AG04450 (cell line): ENCODE results near the gene CGGBP1. TPM values are rescaled to one million over a fixed set of nuclear protein-coding genes. Genes with fewer than 3 reads are reported as not detected.

ENCODE experiments used
- CTCF ChIA-PET: fragments of 300-600, 350-600 bp; formaldehyde crosslinking; extraction: SDS; loops from one replicate; lab custom pipeline; 2022; ENCODE audit warnings: antibody characterized with exemption, inconsistent platforms; lab: Charles Lee
- POLR2A ChIA-PET: fragments of 350-600 bp; formaldehyde crosslinking; extraction: SDS; loops from one replicate; lab custom pipeline; 2021; ENCODE audit warnings: antibody characterized with exemption, inconsistent platforms; lab: Yijun Ruan, JAX
- DNase-seq: peaks from one replicate; pipeline ENCODE4 v3.0.0-alpha.2; 2011; ENCODE audit warnings: low read depth, low spot score
- H3K27ac ChIP-seq: one replicate; pipeline ENCODE4 v1.5.1; 2012; ENCODE audit warnings: low read depth, low read length, control low read depth
- H3K27me3 ChIP-seq: one replicate; pipeline ENCODE4 v1.6.0; 2012; ENCODE audit warnings: low read length; ENCODE audit not compliant: control insufficient read depth, insufficient read depth
- H3K4me3 ChIP-seq: 2 replicates; pipeline ENCODE4 v1.5.1; 2011; ENCODE audit warnings: mild to moderate bottlenecking, low read depth, low read length, control low read depth
- H3K9me3 ChIP-seq: 2 replicates; pipeline ENCODE4 v1.5.1; 2012; ENCODE audit warnings: low read length; ENCODE audit not compliant: control insufficient read depth, insufficient read depth
- CTCF ChIP-seq: IDR thresholded peaks from 2 replicates; pipeline ENCODE4 v1.5.1; 2011; ENCODE audit warnings: low read depth, low read length, control low read depth, inconsistent platforms
- polyA plus RNA-seq: library from polyadenylated mRNA; depleted of rRNA; stranded (reverse); fragments of >200 nt; gene quantifications from 2 replicates; pipeline ENCODE4 v1.2.3, GENCODE V29; 2011

The CGGBP1 gene
- polyA plus RNA-seq, 1 experiment = 109 TPM

- no peak for TF ChIP-seq CTCF
- Histone ChIP-seq H3K27me3 (no peaks in the 10 kb centered on the region), H3K9me3 (no peaks in the 10 kb centered on the region), H3K27ac (no peak overlapping the region), H3K4me3 (no peak overlapping the region)
- ChIA-PET CTCF (interaction anchor here (1.2 kb wide), 1 partner anchor 37 kb away, joined by 3 read pairs; no protein-coding TSS in a partner anchor), POLR2A (no interaction called here)
- no peak for DNase-seq
These were observed 17.9 kb upstream of the CGGBP1 start for GRCh38 chr3:88076712-88077111.

- peaks cover 6% of the 10 kb centered on the region for H3K9me3 ChIP-seq
- H3K4me3 ChIP-seq = no peak overlapping the region
- H3K27ac ChIP-seq = no peak overlapping the region
- no peaks in the 10 kb centered on the region for H3K27me3 ChIP-seq
- POLR2A ChIA-PET = no interaction called here
- DNase-seq = no peak
- CTCF ChIA-PET = no interaction called here
- no peak for TF ChIP-seq CTCF
These were observed 16.7 kb upstream of the CGGBP1 start for GRCh38 chr3:88075497-88075896.

- Histone ChIP-seq H3K4me3 (no peak overlapping the region), H3K9me3 (peaks cover 6% of the 10 kb centered on the region), H3K27me3 (no peaks in the 10 kb centered on the region), H3K27ac (no peak overlapping the region)
- POLR2A ChIA-PET = no interaction called here
- no peak for TF ChIP-seq CTCF
- DNase-seq = no peak
- CTCF ChIA-PET = no interaction called here
These were observed 16.3 kb upstream of the CGGBP1 start for GRCh38 chr3:88075072-88075471.

- Histone ChIP-seq H3K27me3 (no peaks in the 10 kb centered on the region), H3K27ac (no peak overlapping the region), H3K9me3 (peaks cover 3% of the 10 kb centered on the region; the same call in 1 of the 2 replicates), H3K4me3 (no peak overlapping the region)
- POLR2A ChIA-PET = no interaction called here
- no peak for DNase-seq
- CTCF ChIA-PET = interaction anchor here (3.8 to 5.8 kb wide), 2 partner anchors 51 kb away, joined by 19 to 20 read pairs; no protein-coding TSS in a partner anchor
- no peak for TF ChIP-seq CTCF
These were observed 2.9 kb upstream of the CGGBP1 start for GRCh38 chr3:88061746-88062145.

- H3K4me3 ChIP-seq = peak overlapping the region; percentile 95
- POLR2A ChIA-PET = interaction anchor here (0.8 to 1.9 kb wide), 2 partner anchors 55 to 90 kb away, joined by 3 to 17 read pairs; partner anchors contain the start of gene C3orf38
- CTCF ChIA-PET = interaction anchor here (0.6 to 3.8 kb wide), 2 partner anchors 53 to 90 kb away, joined by 5 to 20 read pairs; partner anchors contain the start of gene C3orf38
- no peaks in the 10 kb centered on the region for H3K27me3 ChIP-seq
- no peak for TF ChIP-seq CTCF
- H3K9me3 ChIP-seq = peaks cover 3% of the 10 kb centered on the region; the same call in 1 of the 2 replicates
- peak overlapping the region; percentile 60 for H3K27ac ChIP-seq
- DNase-seq = no peak
These were observed 770 bp upstream of the CGGBP1 start for GRCh38 chr3:88059380-88060170.
